ENCODE measurements around the gene FBXO5.

FBXO5 gene

DNA sequence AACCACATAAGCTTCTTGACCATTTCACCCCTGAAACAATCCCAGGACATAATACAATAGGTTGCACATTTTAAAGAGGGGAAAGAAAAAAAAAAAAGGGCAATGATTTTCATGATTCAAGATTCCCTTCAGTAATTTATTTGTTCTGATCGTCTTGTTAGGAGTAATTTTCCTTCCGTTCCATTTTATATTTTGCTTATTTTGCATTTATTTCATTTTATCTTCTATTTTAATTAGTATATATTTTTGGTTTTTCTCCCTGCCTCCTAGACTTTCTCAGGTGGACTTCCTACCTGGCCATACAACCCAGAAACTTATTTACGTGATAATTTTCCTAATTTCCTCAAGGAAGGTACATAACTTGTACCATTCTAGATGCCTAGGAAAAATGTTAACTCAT lies 32.6 kb downstream of the FBXO5 start:
- no peak for DNase-seq (ENCODE audit: low spot score)

DNA sequence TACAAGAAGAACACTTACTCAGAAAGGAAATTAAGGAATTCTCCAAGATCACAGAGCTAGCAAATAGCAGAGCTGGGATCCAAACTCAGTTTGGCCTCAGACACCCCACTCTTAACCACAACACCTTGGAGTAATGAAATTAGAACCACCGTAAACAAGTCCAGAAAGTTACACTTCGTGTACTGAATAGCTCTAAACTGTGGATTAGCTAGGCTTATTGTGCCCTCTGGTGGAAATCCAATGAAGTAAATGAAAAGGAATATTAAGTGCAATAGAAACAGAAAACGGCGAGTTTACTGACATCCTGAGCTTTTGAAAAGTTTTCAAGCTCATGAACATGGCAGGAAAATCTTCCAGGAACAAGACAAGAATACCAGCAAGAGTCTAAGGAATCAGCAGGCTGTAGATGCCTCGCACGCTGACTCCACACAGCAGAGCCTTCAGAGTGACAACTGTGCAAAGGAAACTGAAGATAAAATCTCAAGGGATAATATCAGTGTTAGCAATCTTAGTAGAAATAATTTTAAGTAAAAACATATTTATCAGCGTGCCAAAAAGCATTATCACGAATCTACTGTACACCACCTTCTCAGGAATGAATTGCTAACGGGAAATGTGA lies 34.6 kb downstream of the FBXO5 start:
- DNase-seq (ENCODE audit: low spot score): no peak

DNA sequence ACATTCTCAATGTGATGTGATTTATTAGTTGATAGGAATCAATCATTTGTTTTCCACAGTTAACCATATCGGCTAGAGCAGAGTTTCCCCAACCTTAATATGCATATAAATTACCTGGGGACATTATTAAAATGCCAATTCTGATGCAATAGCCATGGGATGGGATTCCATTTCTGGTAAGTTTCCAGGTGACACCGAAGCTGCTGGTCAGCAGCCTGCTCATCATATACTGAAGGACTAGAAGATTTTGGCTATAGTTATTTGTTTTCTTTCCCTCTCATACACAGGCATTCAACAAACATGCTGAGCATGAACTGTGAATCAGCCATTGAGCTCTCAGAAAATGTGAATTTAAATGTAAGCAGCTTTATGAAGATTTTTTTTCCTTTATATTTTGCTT lies 35.8 kb downstream of the FBXO5 start:
- DNase-seq (ENCODE audit: low spot score): no peak

DNA sequence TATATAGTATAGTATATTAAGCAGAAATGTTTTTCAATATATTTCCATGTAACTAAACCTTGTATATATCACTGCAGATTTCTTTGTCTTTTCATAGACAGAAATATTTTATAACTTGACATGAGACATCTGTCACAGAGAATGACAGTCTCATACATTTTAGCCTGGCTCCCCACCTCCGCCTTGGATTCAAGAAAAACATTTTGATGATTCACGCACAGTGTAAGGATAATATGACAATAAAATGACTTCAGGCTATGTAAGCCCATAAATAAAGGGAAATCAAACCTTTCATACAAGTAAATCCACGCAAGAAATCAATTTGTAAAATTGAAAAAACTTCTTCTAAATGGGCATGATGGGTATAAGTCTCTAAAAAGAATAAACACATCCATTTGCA lies 36.4 kb downstream of the FBXO5 start:
- DNase-seq (ENCODE audit: low spot score): no peak

DNA sequence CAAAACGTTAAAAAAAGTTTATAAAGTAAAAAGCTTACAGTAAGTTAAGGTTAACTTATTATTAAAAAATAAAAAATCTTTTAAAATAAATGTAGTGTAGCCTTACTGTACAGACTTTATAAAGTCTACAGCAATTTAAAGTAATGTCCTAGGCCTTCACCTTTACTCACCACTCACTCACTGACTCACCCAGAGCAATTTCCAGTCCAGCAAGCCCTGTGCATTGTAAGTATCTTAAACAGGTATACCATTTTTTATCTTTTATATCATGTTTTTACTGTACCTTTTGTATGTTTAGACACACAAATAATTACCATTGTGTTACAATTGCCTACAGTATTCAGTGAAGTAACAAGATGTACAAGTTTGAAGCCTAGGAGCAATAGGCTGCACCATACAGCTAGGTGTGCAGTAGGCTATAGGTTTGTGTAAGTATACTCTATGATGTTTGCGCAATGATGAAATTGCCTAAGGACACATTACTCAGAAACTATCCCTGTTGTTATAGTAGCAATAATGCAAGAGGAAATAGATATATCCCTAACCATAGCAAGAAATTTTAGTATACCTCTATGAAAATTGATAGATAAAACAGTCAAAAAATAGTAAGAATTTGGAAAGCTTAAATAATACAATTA lies 39.5 kb downstream of the FBXO5 start:
- DNase-seq (ENCODE audit: low spot score): no peak

DNA sequence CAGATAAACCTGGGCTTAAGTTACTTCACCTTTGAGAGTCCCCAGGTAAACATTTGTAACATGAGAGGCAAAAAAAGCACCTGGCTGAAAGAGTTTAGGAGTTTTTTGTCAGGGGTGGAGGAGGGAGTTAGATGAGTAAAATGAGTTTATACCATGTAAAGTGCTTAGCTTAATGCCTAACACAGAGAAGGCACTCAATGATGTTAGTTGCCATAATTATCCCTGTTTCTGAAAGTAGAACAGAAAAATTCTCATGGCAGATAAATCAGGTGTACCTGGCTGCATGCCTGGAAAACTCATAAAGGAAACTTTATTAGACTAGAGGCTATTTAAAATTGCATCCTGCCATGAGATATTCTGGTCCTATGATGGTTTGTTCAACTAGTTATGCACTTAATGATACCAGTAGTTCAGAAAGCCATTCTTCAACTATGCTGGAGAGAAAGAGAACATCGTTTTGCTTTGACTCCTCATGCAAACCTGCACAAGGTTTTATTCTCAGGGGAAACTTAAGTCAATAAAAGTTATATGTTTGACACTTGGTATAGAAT lies 40.4 kb downstream of the FBXO5 start:
- no peak for DNase-seq (ENCODE audit: low spot score)

DNA sequence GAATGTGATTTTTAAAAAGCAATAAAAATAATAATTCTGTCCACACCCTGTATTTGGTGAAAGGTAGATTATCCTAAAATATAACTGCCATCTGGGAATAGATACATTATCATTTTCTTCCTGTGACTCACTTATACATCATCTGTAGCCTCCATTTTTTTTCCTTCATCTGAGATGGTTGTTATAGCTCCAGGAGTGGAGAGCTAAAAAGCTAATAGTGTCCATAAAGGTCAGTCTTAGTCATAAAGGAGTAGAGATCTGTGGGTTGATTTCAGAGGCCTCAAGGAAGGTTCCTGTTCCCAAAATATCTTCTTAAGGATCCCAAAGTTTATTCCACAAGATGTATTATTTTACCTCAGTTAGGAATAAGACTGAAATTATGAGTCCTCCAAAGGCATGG lies 41.1 kb downstream of the FBXO5 start:
- no peak for DNase-seq (ENCODE audit: low spot score)

DNA sequence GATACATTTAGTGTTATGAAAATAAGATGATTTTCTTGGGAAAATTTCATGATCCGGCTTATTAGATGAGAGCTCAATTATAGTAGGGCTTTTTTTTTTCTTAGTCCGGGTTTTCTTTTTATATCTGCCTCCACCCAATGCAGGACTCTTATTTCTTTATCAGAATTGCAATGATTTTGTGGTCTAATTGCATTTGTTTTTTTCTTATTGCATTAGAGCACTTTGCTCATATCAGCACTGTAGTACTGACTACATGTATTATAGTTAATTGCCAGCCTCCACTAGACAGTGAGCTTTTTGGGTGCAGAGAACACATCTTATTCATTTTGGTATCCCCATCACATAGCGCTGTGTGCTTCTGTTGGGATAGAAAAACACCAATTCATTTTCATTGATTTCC lies 50.0 kb downstream of the FBXO5 start:
- no peak for DNase-seq (ENCODE audit: low spot score)

DNA sequence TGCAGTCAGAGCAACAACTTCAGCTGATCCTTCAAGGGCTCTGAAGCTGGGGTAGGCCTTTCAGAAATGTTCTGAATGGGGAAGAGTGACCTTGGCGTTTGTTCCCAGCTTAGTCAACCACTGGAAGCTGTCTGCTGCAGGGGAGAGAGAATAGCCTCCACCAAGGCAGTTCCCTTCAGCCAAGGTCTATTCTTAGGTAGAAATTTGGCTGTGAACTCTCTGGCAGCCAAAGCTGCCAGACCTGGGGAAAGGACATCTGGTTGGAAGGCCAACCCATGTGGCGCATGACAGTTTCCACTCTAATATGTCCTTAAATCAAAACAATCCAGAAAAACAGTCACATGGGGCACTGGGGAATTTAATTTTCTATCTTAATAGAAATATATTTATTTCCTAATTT lies 60.1 kb downstream of the FBXO5 start:
- DNase-seq (ENCODE audit: low spot score): no peak
